ENCODE results near the gene ZBTB40.

The ZBTB40 gene

GRCh38 chr1:22443332-22443731, 8.3 kb upstream of the ZBTB40 start:
- Mint-ChIP-seq H3K4me3 (no peak overlapping the region), H3K4me1 (ENCODE audit: low read depth in 2 of 2) (no peaks in the 10 kb centered on the region), H3K9me3 (peaks cover 7 to 8% of the 10 kb centered on the region in 2 donors), H3K27ac (no peak overlapping the region), H3K36me3 (ENCODE audit: insufficient read depth) (no peaks in the 10 kb centered on the region), H3K27me3 (peaks cover 42 to 49% of the 10 kb centered on the region in 2 donors)
- DNase-seq (no peak), ATAC-seq (replicated peaks) (no peak)

GRCh38 chr1:22444856-22445255, 6.8 kb upstream of the ZBTB40 start:
- ATAC-seq (replicated peaks) (no peak), DNase-seq (no peak)
- H3K36me3 Mint-ChIP-seq (ENCODE audit: insufficient read depth): no peaks in the 10 kb centered on the region
- no peak overlapping the region for H3K4me3 Mint-ChIP-seq
- peaks cover 31 to 40% of the 10 kb centered on the region in 2 donors for H3K27me3 Mint-ChIP-seq
- H3K27ac Mint-ChIP-seq: no peak overlapping the region
- peaks cover 3 to 8% of the 10 kb centered on the region in 2 donors for H3K9me3 Mint-ChIP-seq
- H3K4me1 Mint-ChIP-seq (ENCODE audit: low read depth in 2 of 2): no peaks in the 10 kb centered on the region

- peaks cover 25 to 30% of the 10 kb centered on the region in 2 donors for H3K27me3 Mint-ChIP-seq
- H3K4me3 Mint-ChIP-seq: no peak overlapping the region
- H3K27ac Mint-ChIP-seq: no peak overlapping the region
- no peaks in the 10 kb centered on the region for H3K9me3 Mint-ChIP-seq
- ATAC-seq (replicated peaks) (no peak), DNase-seq (no peak)
- H3K4me1 Mint-ChIP-seq (ENCODE audit: low read depth in 2 of 2): peaks cover 11% of the 10 kb centered on the region in 2 donors
- peaks cover 16% of the 10 kb centered on the region for H3K36me3 Mint-ChIP-seq (ENCODE audit: insufficient read depth)
Observed at GRCh38 chr1:22447621-22448111, 4.0 kb upstream of the ZBTB40 start.

GRCh38 chr1:22449636-22450035, 2.0 kb upstream of the ZBTB40 start:
- H3K4me3 Mint-ChIP-seq: no peak overlapping the region
- H3K9me3 Mint-ChIP-seq: no peaks in the 10 kb centered on the region
- no peak for DNase-seq

GRCh38 chr1:22450351-22451021, 1.2 kb upstream of the ZBTB40 start:
- H3K4me1 Mint-ChIP-seq (ENCODE audit: low read depth in 2 of 2): peaks cover 28 to 30% of the 10 kb centered on the region in 2 donors
- H3K36me3 Mint-ChIP-seq (ENCODE audit: insufficient read depth): peaks cover 16% of the 10 kb centered on the region
- H3K27ac Mint-ChIP-seq: peak overlapping the region; percentile 98 to 99
- H3K4me3 Mint-ChIP-seq: peak overlapping the region; percentile 96 to 98
- peaks cover 6 to 8% of the 10 kb centered on the region in 2 donors for H3K27me3 Mint-ChIP-seq
- ATAC-seq (replicated peaks): no peak
- DNase-seq: no peak
- H3K9me3 Mint-ChIP-seq: no peaks in the 10 kb centered on the region

More at GRCh38 chr1:22449636-22450035, 2.0 kb upstream of the ZBTB40 start:
- peaks cover 16% of the 10 kb centered on the region for H3K36me3 Mint-ChIP-seq (ENCODE audit: insufficient read depth)
- H3K27me3 Mint-ChIP-seq: peaks cover 12 to 14% of the 10 kb centered on the region in 2 donors
- no peak overlapping the region for H3K27ac Mint-ChIP-seq
- no peak for ATAC-seq (replicated peaks)
- peaks cover 23 to 26% of the 10 kb centered on the region in 2 donors for H3K4me1 Mint-ChIP-seq (ENCODE audit: low read depth in 2 of 2)

GRCh38 chr1:22452481-22452957, 868 bp downstream of the ZBTB40 start:
- no peaks in the 10 kb centered on the region for H3K27me3 Mint-ChIP-seq
- DNase-seq (peak in 1 of 3 experiments; percentile 7), ATAC-seq (replicated peaks) (peak; percentile 21)
- H3K9me3 Mint-ChIP-seq: no peaks in the 10 kb centered on the region
- peaks cover 16% of the 10 kb centered on the region for H3K36me3 Mint-ChIP-seq (ENCODE audit: insufficient read depth)
- peak overlapping the region; percentile 96 to 98 for H3K4me3 Mint-ChIP-seq
- peaks cover 34 to 38% of the 10 kb centered on the region in 2 donors for H3K4me1 Mint-ChIP-seq (ENCODE audit: low read depth in 2 of 2)
- H3K27ac Mint-ChIP-seq: peak overlapping the region; percentile 98 to 99

GRCh38 chr1:22453181-22453580, 1.5 kb downstream of the ZBTB40 start:
- ATAC-seq (replicated peaks) (no peak), DNase-seq (no peak)
- H3K4me3 Mint-ChIP-seq: peak overlapping the region; percentile 96 to 98
- H3K27me3 Mint-ChIP-seq: no peaks in the 10 kb centered on the region
- peaks cover 37 to 42% of the 10 kb centered on the region in 2 donors for H3K4me1 Mint-ChIP-seq (ENCODE audit: low read depth in 2 of 2)
- H3K36me3 Mint-ChIP-seq (ENCODE audit: insufficient read depth): peaks cover 16% of the 10 kb centered on the region
- H3K27ac Mint-ChIP-seq: peak overlapping the region; percentile 98 to 99
- no peaks in the 10 kb centered on the region for H3K9me3 Mint-ChIP-seq

- Mint-ChIP-seq H3K27ac (peak overlapping the region in 1 of 2 donors; percentile 89), H3K4me1 (ENCODE audit: low read depth in 2 of 2) (peaks cover 40 to 52% of the 10 kb centered on the region in 2 donors), H3K27me3 (no peaks in the 10 kb centered on the region), H3K4me3 (no peak overlapping the region), H3K9me3 (no peaks in the 10 kb centered on the region), H3K36me3 (ENCODE audit: insufficient read depth) (peaks cover 19% of the 10 kb centered on the region)
- no peak for DNase-seq
- no peak for ATAC-seq (replicated peaks)
Observed at GRCh38 chr1:22454476-22455056, 2.9 kb downstream of the ZBTB40 start.

GRCh38 chr1:22457345-22457744, 5.7 kb downstream of the ZBTB40 start:
- ATAC-seq (replicated peaks): no peak
- Mint-ChIP-seq H3K27ac (no peak overlapping the region), H3K4me1 (ENCODE audit: low read depth in 2 of 2) (peaks cover 44 to 63% of the 10 kb centered on the region in 2 donors), H3K27me3 (no peaks in the 10 kb centered on the region), H3K4me3 (no peak overlapping the region), H3K9me3 (no peaks in the 10 kb centered on the region), H3K36me3 (ENCODE audit: insufficient read depth) (peaks cover 5% of the 10 kb centered on the region)
- no peak for DNase-seq

- Mint-ChIP-seq H3K27me3 (no peaks in the 10 kb centered on the region), H3K27ac (peak overlapping the region in 1 of 2 donors; percentile 22), H3K36me3 (ENCODE audit: insufficient read depth) (peaks cover 2% of the 10 kb centered on the region), H3K9me3 (no peaks in the 10 kb centered on the region), H3K4me3 (no peak overlapping the region), H3K4me1 (ENCODE audit: low read depth in 2 of 2) (peaks cover 39 to 59% of the 10 kb centered on the region in 2 donors)
- DNase-seq (no peak), ATAC-seq (replicated peaks) (no peak)
Observed at GRCh38 chr1:22457836-22458235, 6.2 kb downstream of the ZBTB40 start.

GRCh38 chr1:22461100-22461499, 9.4 kb downstream of the ZBTB40 start:
- Mint-ChIP-seq H3K4me3 (no peak overlapping the region), H3K9me3 (no peaks in the 10 kb centered on the region), H3K4me1 (ENCODE audit: low read depth in 2 of 2) (peaks cover 28 to 43% of the 10 kb centered on the region in 2 donors), H3K27ac (no peak overlapping the region), H3K27me3 (no peaks in the 10 kb centered on the region), H3K36me3 (ENCODE audit: insufficient read depth) (peaks cover 2% of the 10 kb centered on the region)
- no peak for ATAC-seq (replicated peaks)
- no peak for DNase-seq

- Mint-ChIP-seq H3K4me1 (ENCODE audit: low read depth in 2 of 2) (peaks cover 24 to 44% of the 10 kb centered on the region in 2 donors), H3K4me3 (no peak overlapping the region), H3K36me3 (ENCODE audit: insufficient read depth) (peaks cover 2% of the 10 kb centered on the region), H3K27me3 (no peaks in the 10 kb centered on the region), H3K27ac (peak overlapping the region in 1 of 2 donors; percentile 65), H3K9me3 (no peaks in the 10 kb centered on the region)
- DNase-seq (no peak), ATAC-seq (replicated peaks) (peak; percentile 64)
Observed at GRCh38 chr1:22461678-22462527, 10.3 kb downstream of the ZBTB40 start.

GRCh38 chr1:22462928-22463327, 11.3 kb downstream of the ZBTB40 start:
- H3K4me3 Mint-ChIP-seq: no peak overlapping the region
- peaks cover 2% of the 10 kb centered on the region for H3K36me3 Mint-ChIP-seq (ENCODE audit: insufficient read depth)
- H3K27me3 Mint-ChIP-seq: no peaks in the 10 kb centered on the region
- H3K4me1 Mint-ChIP-seq (ENCODE audit: low read depth in 2 of 2): peaks cover 27 to 42% of the 10 kb centered on the region in 2 donors
- DNase-seq (no peak), ATAC-seq (replicated peaks) (no peak)
- peak overlapping the region in 1 of 2 donors; percentile 52 for H3K27ac Mint-ChIP-seq
- H3K9me3 Mint-ChIP-seq: no peaks in the 10 kb centered on the region

Data from effector memory CD8-positive, alpha-beta T cell (primary cell).